DMS 273 (cell line): ENCODE measurements around the gene ADCY9.

Source experiments
- DNase-seq: peaks from one replicate; lab custom pipeline; 2025; ENCODE audit not compliant: unreplicated experiment; lab: John Stamatoyannopoulos, UW

The ADCY9 gene

GRCh38 chr16:4124535-4125294 is 8.5 kb upstream of the ADCY9 start:
- DNase-seq: no peak

GRCh38 chr16:4123616-4124300 is 7.5 kb upstream of the ADCY9 start:
- peak; percentile 86 for DNase-seq

GRCh38 chr16:4120176-4120575 is 3.9 kb upstream of the ADCY9 start:
- DNase-seq: no peak

- DNase-seq: no peak
Measured at GRCh38 chr16:4117250-4117578, 972 bp upstream of the ADCY9 start.

GRCh38 chr16:4115949-4116318 is 308 bp downstream of the ADCY9 start:
- DNase-seq: no peak

GRCh38 chr16:4115209-4115948 is 863 bp downstream of the ADCY9 start:
- peak; percentile 89 for DNase-seq

GRCh38 chr16:4114257-4115208 is 1.7 kb downstream of the ADCY9 start:
- DNase-seq: no peak

GRCh38 chr16:4113358-4114256 is 2.6 kb downstream of the ADCY9 start:
- no peak for DNase-seq

GRCh38 chr16:4111748-4112696 is 4.2 kb downstream of the ADCY9 start:
- DNase-seq: peak; percentile 31

- DNase-seq: no peak
Measured at GRCh38 chr16:4110680-4111079, 5.6 kb downstream of the ADCY9 start.

GRCh38 chr16:4110065-4110464 is 6.2 kb downstream of the ADCY9 start:
- DNase-seq: no peak

- no peak for DNase-seq
Measured at GRCh38 chr16:4109250-4109736, 6.9 kb downstream of the ADCY9 start.

- no peak for DNase-seq
Measured at GRCh38 chr16:4106516-4106915, 9.7 kb downstream of the ADCY9 start.

GRCh38 chr16:4105848-4106247 is 10.4 kb downstream of the ADCY9 start:
- no peak for DNase-seq

GRCh38 chr16:4103745-4104144 is 12.5 kb downstream of the ADCY9 start:
- DNase-seq: no peak

- DNase-seq: no peak
Measured at GRCh38 chr16:4101421-4102219, 14.6 kb downstream of the ADCY9 start.

- no peak for DNase-seq
Measured at GRCh38 chr16:4098501-4098900, 17.7 kb downstream of the ADCY9 start.

- DNase-seq: no peak
Measured at GRCh38 chr16:4097826-4098240, 18.4 kb downstream of the ADCY9 start.
